Astrocyte of the cerebellum (primary cell): ENCODE measurements around the gene TMCC2.
"Not testable (repeated sequence)": the region's sequence is repeated elsewhere in the genome, so short reads cannot be mapped to it uniquely, and the experiment has no call there.

Source experiments
- DNase-seq: peaks from one replicate; pipeline ENCODE4 v3.0.0-alpha.2; 2011; ENCODE audit warnings: low read depth
- H3K4me3 ChIP-seq: 2 replicates; pipeline ENCODE4 v1.5.1; 2011; ENCODE audit warnings: mild to moderate bottlenecking, low read depth, low read length, moderate library complexity
- CTCF ChIP-seq: IDR thresholded peaks from 2 replicates; pipeline ENCODE4 v1.5.1; 2012; ENCODE audit warnings: low read length, low read depth, moderate library complexity, mild to moderate bottlenecking; ENCODE audit errors: missing control alignments
- in situ Hi-C: cut with HindIII; loops from 2 replicates; pipeline ENCODE4 v1.10.0; 2017; ENCODE audit warnings: low sequenced_read_pairs

The TMCC2 gene

GRCh38 chr1:205279986-205280385 is 52.2 kb downstream of the TMCC2 start:
- H3K4me3 ChIP-seq = no peak overlapping the region
- in situ Hi-C loops = loop anchor here (5.0 kb wide), 1 partner anchor 52 kb away; no protein-coding TSS in a partner anchor
- TF ChIP-seq CTCF = no peak
- no peak for DNase-seq

DNA sequence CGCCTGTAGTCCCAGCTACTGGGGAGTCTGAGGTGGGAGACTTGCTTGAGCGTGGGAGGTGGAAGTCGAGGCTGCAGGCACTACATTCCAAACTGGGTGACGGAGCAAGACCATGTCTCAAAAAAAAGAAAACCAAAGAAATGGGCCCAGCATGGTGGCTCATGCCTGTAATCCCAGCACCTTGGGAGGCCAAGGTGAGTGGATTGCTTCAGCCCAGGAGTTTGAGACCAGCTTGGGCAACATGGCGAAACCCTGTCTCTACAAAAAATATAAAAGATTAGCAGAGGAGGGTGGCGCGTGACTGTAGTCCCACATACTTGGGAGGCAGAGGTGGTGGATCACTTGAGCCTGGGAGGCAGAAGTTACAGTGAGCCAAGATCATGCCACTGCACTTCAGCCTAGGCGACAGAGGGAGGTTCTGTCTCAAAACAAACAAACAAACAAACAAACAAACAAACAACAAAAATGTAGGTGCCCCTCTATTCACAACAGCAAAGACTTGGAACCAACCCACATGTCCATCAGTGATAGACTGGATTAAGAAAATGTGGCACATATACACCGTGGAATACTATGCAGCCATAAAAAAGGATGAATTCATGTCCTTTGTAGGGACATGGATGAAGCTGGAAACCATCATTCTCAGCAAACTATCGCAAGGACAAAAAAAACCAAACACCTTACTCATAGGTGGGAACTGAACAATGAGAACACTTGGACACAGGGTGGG is 53.1 kb downstream of the TMCC2 start:
- H3K4me3 ChIP-seq, DNase-seq, in situ Hi-C loops: not testable (repeated sequence)

DNA sequence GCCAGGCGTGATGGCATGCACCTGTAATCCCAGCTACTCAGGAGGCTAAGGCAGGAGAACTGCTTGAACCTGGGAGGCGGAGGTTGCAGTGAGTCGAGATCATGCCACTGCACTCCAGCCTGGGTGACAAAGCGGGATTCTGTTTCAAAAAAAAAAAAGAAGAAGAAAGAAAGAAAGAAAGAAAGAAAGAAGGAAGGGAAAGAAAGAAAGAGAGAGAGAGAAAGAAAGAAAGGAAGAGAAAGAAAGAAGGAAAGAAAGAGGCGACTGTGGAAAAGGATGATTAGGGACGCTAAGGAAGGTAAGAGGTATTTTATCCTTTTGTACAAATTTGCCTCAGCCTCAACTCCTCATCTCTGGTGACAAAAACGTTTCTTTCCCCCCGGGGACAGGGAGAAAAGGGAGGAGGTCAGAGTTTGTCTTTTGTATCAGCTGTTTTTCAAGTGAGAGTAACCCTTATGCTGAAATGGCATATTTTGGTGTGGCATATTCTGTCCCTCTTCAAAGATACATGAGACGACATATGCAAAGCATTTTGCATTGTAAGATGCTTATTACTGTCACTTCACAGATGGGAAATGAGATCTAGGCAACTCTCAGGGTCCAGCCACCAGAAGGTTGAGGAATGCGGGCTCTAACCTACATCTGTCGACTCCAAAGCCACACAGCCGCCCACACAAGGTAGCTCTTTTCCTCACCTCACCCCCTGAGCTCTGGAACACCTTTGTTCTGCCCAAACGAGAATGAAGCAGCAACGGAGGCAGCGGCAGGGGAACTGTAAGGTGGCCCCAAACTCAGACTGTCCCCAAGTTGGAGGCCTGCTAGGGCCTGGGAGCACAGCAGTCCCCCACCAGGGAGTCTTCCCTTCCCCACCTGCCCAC is 55.8 kb downstream of the TMCC2 start:
- no peak overlapping the region for H3K4me3 ChIP-seq
- no peak for TF ChIP-seq CTCF
- DNase-seq = no peak
- in situ Hi-C loops = no loop called here

GRCh38 chr1:205284420-205285144 is 56.8 kb downstream of the TMCC2 start:
- in situ Hi-C loops = no loop called here
- TF ChIP-seq CTCF = peak; percentile 3

DNA sequence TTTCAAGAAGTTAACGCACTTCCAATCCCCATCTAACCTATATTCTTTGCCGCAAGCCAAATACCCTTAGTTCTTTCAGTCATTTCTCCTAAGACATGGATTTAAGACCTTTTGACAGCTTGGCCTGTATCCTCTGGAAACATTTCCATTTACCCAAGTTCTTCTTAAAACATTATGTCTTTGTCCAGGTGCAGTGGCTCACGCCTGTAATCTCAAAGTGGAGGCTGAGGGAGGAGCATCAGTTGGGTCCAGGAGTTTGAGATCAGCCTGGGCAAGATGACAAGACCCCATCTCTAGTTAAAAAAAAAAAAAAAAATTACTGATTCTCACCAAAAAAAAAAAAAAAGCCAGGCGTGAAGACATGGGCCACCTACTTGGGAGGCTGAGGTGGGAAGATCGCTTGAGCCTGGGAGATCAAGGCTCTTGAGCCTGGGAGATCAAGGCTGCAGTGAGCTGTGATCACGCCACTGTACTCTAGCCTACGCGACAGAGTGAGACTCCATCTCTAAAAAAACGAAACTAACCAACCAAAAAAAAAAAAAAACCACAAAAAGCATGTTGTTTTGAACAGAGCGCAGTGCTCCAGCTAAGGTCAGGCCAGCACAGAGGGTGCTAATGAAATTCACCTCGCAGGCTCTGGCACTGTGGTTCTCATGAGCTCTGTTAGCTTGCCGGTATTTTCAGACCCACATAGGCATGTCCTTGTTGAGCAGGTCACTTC is 57.8 kb downstream of the TMCC2 start:
- in situ Hi-C loops = no loop called here
- no peak overlapping the region for H3K4me3 ChIP-seq
- no peak for TF ChIP-seq CTCF
- no peak for DNase-seq

More at GRCh38 chr1:205284420-205285144, 56.8 kb downstream of the TMCC2 start:
- peak; percentile 86 for DNase-seq
- no peak overlapping the region for H3K4me3 ChIP-seq

GRCh38 chr1:205286335-205286950 is 58.7 kb downstream of the TMCC2 start:
- no peak for TF ChIP-seq CTCF
- peak; percentile 78 for DNase-seq
- in situ Hi-C loops = no loop called here
- H3K4me3 ChIP-seq = no peak overlapping the region
